GM12875 (cell line): Measurements from ENCODE around the gene GMPS.
A peak's percentile ranks its signal among the peaks of the same experiment; 100 is the strongest.

Source experiments
- H3K4me3 ChIP-seq: one replicate; pipeline ENCODE4 v1.5.1; 2011; ENCODE audit warnings: low read depth, low read length, control low read depth
- CTCF ChIP-seq: IDR thresholded peaks from 2 replicates; pipeline ENCODE4 v1.5.1; 2011; ENCODE audit warnings: low read depth, mild to moderate bottlenecking, control low read depth, inconsistent platforms, low read length, moderate library complexity, borderline replicate concordance; ENCODE audit not compliant: insufficient read depth

GMPS gene

DNA sequence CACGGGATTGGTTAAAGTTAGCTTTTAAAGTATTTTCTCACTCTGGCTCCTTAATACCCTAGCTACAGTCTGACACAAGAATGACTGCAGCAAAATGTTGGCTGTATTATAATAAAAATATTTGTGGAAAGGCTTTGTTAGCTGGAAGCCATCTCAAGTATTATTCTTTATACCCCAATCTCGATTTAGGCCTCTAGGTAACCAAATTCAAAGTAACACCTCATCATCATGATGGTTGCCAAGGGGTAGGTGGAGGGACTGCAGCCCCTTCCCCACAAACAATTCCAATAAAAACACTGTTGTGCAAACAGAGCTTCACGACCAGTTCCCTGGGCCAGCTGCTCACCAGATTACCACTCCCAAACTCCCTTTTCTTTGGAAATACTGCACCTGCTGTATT, 759 bp upstream of the GMPS start:
- H3K4me3 ChIP-seq = peak overlapping the region; percentile 48
- TF ChIP-seq CTCF = no peak

- no peak for TF ChIP-seq CTCF
Observed at GRCh38 chr3:155870945-155871745, 695 bp downstream of the GMPS start.

GRCh38 chr3:155871746-155872158, 1.3 kb downstream of the GMPS start:
- H3K4me3 ChIP-seq = peak overlapping the region; percentile 100
- TF ChIP-seq CTCF = no peak

More at GRCh38 chr3:155870945-155871745, 695 bp downstream of the GMPS start:
- H3K4me3 ChIP-seq = peak overlapping the region; percentile 100

DNA sequence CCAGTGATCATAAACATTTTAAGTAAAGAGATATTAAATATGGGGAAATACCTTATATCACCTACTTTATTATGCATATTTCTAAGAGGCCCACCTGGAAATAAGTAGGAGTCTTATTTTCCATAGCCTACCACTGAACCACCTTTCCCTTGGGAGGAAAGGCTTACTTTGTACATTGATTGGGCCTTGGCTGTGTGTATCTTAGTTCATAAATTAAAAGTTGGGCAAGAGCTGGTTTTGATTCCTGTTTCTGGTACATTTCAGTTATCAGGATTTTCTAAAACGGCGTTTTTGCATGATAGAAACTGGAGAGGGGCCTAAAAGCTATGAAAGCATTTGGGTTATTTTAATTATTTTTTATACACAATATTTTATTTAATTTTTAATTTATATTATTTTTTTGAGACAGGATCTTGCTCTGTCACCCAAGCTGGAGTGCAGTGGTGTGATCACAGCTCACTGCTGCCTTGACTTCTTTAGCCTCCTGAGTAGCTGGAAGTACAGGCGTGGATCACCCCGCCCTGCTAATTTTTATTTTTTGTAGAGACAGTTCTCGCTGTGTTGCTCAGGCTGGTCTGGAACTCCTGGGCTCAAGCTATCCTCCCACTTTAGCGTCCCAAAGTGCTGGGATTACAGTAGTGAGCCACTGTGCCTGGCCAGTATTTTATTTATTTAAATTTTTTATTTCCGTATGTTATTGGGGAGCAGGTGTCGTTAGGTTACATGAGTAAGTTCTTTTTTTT, 2.6 kb downstream of the GMPS start:
- no peak for TF ChIP-seq CTCF
- H3K4me3 ChIP-seq = no peak overlapping the region

DNA sequence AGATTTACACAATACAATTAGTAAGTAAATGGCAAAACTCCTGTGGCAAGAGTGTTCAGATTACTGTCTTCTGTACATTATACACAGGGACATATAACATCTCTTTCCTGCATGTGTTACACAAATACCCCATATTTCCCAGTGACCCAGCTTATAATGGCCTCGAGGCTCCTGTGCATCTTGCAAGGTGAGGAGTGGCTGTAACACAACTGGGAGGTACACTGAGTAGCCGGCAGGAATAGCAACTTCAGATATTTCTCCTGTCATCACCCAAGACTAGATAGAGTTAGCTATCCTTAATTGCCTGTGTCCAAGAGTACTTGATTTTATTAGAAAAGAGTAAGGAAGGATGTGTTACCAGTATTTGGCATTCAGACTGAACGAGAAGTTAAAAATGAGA, 5.6 kb downstream of the GMPS start:
- TF ChIP-seq CTCF = no peak
- no peak overlapping the region for H3K4me3 ChIP-seq

GRCh38 chr3:155876503-155876902, 6.1 kb downstream of the GMPS start:
- no peak for TF ChIP-seq CTCF
- H3K4me3 ChIP-seq = no peak overlapping the region
